DOHH2 (cell line): ENCODE data around the gene NEK3.

Experiments
- CTCF ChIP-seq: fragments of 200-600 bp; sonication (generic); IDR thresholded peaks from one replicate; pipeline ENCODE4 v1.5.1; 2014; ENCODE audit warnings: antibody characterized with exemption, mild to moderate bottlenecking, low read depth, low read length; ENCODE audit not compliant: poor library complexity, severe bottlenecking
- EZH2phosphoT487 ChIP-seq: fragments of 200-600 bp; sonication (generic); IDR thresholded peaks from 2 replicates; pipeline ENCODE4 v1.6.1; 2017; ENCODE audit warnings: borderline replicate concordance, mild to moderate bottlenecking, antibody characterized with exemption, low read length, moderate library complexity, mixed read lengths

- TF ChIP-seq CTCF = no peak
- no peak for TF ChIP-seq EZH2phosphoT487
Observed at GRCh38 chr13:52137489-52137888, 21.9 kb downstream of the NEK3 start.
